ENCODE measurements around the gene CFAP161.

Gene CFAP161

GRCh38 chr15:81091889-81092558, 42.0 kb upstream of the CFAP161 start:
- H3K4me3 ChIP-seq (ENCODE audit: low read length) = no peak overlapping the region
- DNase-seq (ENCODE audit: low read depth) = peak; percentile 84
- no peak for TF ChIP-seq CTCF (conservative IDR thresholded peaks at IDR 0.05; ENCODE audit: low read depth, low read length)

GRCh38 chr15:81092559-81092902, 41.5 kb upstream of the CFAP161 start:
- no peak overlapping the region for H3K4me3 ChIP-seq (ENCODE audit: low read length)
- DNase-seq (ENCODE audit: low read depth) = no peak
- TF ChIP-seq CTCF (conservative IDR thresholded peaks at IDR 0.05; ENCODE audit: low read depth, low read length) = no peak

GRCh38 chr15:81093961-81094360, 40.1 kb upstream of the CFAP161 start:
- no peak for TF ChIP-seq CTCF (conservative IDR thresholded peaks at IDR 0.05; ENCODE audit: low read depth, low read length)
- DNase-seq (ENCODE audit: low read depth) = no peak

GRCh38 chr15:81095690-81096365, 38.2 kb upstream of the CFAP161 start:
- no peak for TF ChIP-seq CTCF (conservative IDR thresholded peaks at IDR 0.05; ENCODE audit: low read depth, low read length)
- no peak for DNase-seq (ENCODE audit: low read depth)
- no peak overlapping the region for H3K4me3 ChIP-seq (ENCODE audit: low read length)

More at GRCh38 chr15:81093961-81094360, 40.1 kb upstream of the CFAP161 start:
- H3K4me3 ChIP-seq (ENCODE audit: low read length) = no peak overlapping the region

GRCh38 chr15:81096398-81096797, 37.7 kb upstream of the CFAP161 start:
- H3K4me3 ChIP-seq (ENCODE audit: low read length) = no peak overlapping the region
- no peak for DNase-seq (ENCODE audit: low read depth)

GRCh38 chr15:81097116-81097889, 36.8 kb upstream of the CFAP161 start:
- no peak for TF ChIP-seq CTCF (conservative IDR thresholded peaks at IDR 0.05; ENCODE audit: low read depth, low read length)
- no peak overlapping the region for H3K4me3 ChIP-seq (ENCODE audit: low read length)
- no peak for DNase-seq (ENCODE audit: low read depth)

More at GRCh38 chr15:81096398-81096797, 37.7 kb upstream of the CFAP161 start:
- TF ChIP-seq CTCF (conservative IDR thresholded peaks at IDR 0.05; ENCODE audit: low read depth, low read length) = no peak

Measured in retinal pigment epithelial cell (primary cell).